GM20000 (cell line): ENCODE results near the gene AGA.

ENCODE experiments used
- DNase-seq: peaks from one replicate; pipeline ENCODE4 v3.0.0; 2012; ENCODE audit warnings: low spot score
- CTCF ChIP-seq: IDR thresholded peaks from 2 replicates; pipeline ENCODE4 v1.5.1; 2012; ENCODE audit warnings: mild to moderate bottlenecking, control low read depth; ENCODE audit errors: extremely low read depth, missing control alignments

AGA gene

GRCh38 chr4:177464026-177464425, 21.8 kb upstream of the AGA start:
- no peak for TF ChIP-seq CTCF
- no peak for DNase-seq

DNA sequence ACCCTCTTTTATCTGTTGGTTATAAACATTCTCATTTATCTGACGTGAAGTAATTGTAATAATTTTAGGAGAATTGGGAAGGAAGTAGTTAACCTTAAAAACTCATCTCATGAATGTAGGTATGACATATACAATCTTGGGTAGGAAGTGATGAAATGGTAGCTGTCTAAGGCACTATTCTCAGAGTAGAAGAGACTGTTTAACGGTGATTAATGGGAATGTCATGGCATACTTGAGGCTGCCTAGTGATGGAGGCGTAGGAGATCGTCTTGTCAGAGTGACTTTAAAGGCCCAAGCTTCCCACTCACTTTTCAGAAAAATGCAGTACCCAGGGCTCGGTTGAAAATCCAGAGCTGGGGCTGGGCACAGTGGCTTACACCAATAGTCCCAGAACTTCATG, 19.4 kb upstream of the AGA start:
- no peak for TF ChIP-seq CTCF
- DNase-seq: no peak

DNA sequence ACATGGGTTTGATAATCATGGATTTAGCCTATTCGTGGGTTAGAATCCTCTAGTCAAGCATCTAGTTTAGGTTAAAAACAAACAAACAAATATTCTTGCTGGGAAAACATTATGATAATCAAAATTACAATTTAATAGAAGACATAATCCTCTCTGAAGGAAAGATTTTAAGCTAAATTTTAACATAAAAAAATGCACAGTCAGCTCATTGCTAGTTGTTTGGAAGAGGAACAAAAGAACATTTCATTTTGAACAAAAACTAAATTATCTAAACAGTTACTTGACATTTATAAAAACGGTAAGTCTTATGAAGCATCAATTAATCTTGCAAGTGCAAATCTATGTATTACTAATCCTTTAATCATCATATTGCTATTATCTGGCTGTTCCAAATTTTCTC, 18.2 kb upstream of the AGA start:
- no peak for TF ChIP-seq CTCF
- no peak for DNase-seq

DNA sequence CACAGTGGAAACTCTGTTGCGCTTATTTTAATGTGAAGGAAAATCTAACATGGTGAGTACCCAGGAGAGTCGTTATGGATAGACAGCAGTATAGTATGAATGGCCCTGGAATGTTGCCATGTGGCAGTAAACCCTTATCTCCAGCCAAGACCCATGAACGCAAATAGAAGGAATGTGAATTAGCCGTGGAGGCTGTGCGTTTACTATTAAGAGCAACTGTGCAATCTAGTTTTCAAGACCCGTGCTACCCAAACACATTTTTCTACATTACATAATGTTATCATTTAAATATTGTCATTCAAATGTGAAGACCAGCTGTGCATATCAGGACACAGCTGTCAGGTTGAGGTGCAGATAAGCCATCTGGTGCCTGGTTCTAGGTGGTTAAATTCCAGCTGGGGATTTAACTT, 13.3 kb upstream of the AGA start:
- no peak for DNase-seq
- no peak for TF ChIP-seq CTCF

DNA sequence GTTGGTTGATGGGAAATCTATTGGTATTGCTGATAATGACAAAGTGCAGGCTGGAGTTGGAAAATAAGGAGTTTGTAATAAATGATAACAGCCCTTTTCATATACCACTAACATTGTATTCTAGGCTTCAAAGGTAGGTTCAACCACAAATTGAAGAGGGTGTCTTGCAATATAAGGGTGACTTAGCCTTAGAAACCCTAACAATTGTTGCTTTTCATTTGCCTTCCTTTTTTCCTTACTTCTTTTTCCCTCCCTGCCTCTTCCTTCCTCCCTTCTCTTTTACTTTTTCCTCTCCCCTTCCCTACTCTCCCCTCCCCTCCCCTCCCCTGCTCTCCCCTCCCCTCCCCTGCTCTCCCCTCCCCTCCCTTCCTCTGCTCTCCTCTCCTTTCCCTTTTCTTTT, 10.9 kb upstream of the AGA start:
- no peak for TF ChIP-seq CTCF
- no peak for DNase-seq

DNA sequence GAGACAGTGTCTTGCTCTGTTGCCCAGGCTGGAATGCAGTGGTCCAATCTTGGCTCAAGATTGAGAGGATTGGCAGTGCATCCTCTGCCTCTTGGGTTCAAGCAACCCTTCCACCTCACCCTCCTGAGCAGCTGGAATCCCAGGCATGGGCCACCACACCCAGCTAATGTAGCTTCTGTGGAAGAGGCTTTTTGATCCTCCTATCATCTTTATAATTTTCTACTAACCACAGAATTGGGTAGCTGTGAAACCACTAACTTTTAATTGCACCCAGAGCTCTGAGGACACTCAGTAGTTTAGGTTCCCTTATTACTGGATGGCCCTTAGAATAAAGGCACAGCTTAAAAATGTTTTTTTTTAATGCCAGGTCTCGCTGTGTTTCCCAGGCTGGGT, 8.9 kb upstream of the AGA start:
- no peak for TF ChIP-seq CTCF
- no peak for DNase-seq

GRCh38 chr4:177450426-177451107, 8.3 kb upstream of the AGA start:
- no peak for TF ChIP-seq CTCF
- DNase-seq: no peak
